IMR-90 (cell line): Measurements from ENCODE around the gene SOWAHD. TPM values are rescaled to one million over a fixed set of nuclear protein-coding genes. Genes with fewer than 3 reads are reported as not detected.
"Not testable (repeated sequence)": the region's sequence is repeated elsewhere in the genome, so short reads cannot be mapped to it uniquely, and the experiment has no call there.

Experiments used
- ATAC-seq: fragments of 200-7000 bp; cut with Tn5 transposase; 2 replicates; pipeline ENCODE4 v1.9.1; 2020; ENCODE audit warnings: low read depth, mild to moderate bottlenecking, moderate library complexity
- BruUV-seq: library from RNA; stranded (reverse); fragments of 400-500 nt; replicated peaks from 2 replicates; lab custom pipeline; 2021; lab: Mats Ljungman, UMichigan
- CTCF ChIA-PET: fragments of 300-600 bp; formaldehyde crosslinking; extraction: SDS; loops from one replicate; lab custom pipeline; 2021; ENCODE audit warnings: antibody characterized with exemption; lab: Yijun Ruan, JAX
- POLR2A ChIA-PET: fragments of 300-600 bp; sonication (Branson Sonifier 250); formaldehyde crosslinking; loops from one replicate; lab custom pipeline; 2022; ENCODE audit warnings: antibody characterized with exemption; ENCODE audit not compliant: unreplicated experiment; lab: Charles Lee
- DNase-seq: peaks from one replicate; pipeline ENCODE4 v3.0.0; 2013
- H2AFZ ChIP-seq: replicated peaks from 2 replicates; pipeline ENCODE3; 2013; ENCODE audit warnings: low read length, mild to moderate bottlenecking; ENCODE audit not compliant: poor library complexity
- H2AK5ac ChIP-seq: 2 replicates; pipeline ENCODE4 v1.6.1; 2013; ENCODE audit warnings: low read depth, low read length, inconsistent platforms
- H2AK9ac ChIP-seq: replicated peaks from 2 replicates; pipeline ENCODE3; 2013; ENCODE audit warnings: mild to moderate bottlenecking, low read depth, low read length, moderate library complexity; ENCODE audit not compliant: poor library complexity
- H2BK120ac ChIP-seq: 2 replicates; pipeline ENCODE4 v1.6.1; 2013; ENCODE audit warnings: low read depth, low read length, inconsistent platforms
- H2BK15ac ChIP-seq: 3 replicates; pipeline ENCODE4 v1.6.1; 2013; ENCODE audit warnings: low read depth, low read length, inconsistent platforms
- H2BK20ac ChIP-seq: 2 replicates; pipeline ENCODE4 v1.6.1; 2013; ENCODE audit warnings: low read depth, mild to moderate bottlenecking, inconsistent platforms, low read length, moderate library complexity
- H2BK5ac ChIP-seq: 2 replicates; pipeline ENCODE4 v1.6.1; 2013; ENCODE audit warnings: mild to moderate bottlenecking, low read depth, low read length, inconsistent platforms; ENCODE audit not compliant: poor library complexity, severe bottlenecking
- H3K14ac ChIP-seq: replicated peaks from 2 replicates; pipeline ENCODE4 v1.6.1; 2013; ENCODE audit warnings: low read depth, low read length, inconsistent platforms
- H3K18ac ChIP-seq: 2 replicates; pipeline ENCODE4 v1.6.1; 2013; ENCODE audit warnings: low read depth, low read length, control low read depth
- H3K23ac ChIP-seq: 2 replicates; pipeline ENCODE4 v1.6.1; 2013; ENCODE audit warnings: low read depth, low read length, inconsistent platforms
- H3K27ac ChIP-seq: 2 replicates; pipeline ENCODE4 v1.5.1; 2013; ENCODE audit warnings: mild to moderate bottlenecking, control low read depth, low read length; ENCODE audit not compliant: insufficient read depth
- H3K27me3 ChIP-seq: 2 replicates; pipeline ENCODE4 v1.6.1; 2013; ENCODE audit warnings: low read length; ENCODE audit not compliant: control insufficient read depth, insufficient read depth
- H3K36me3 ChIP-seq: 2 replicates; pipeline ENCODE4 v1.6.1; 2013; ENCODE audit warnings: low read length, mixed read lengths; ENCODE audit not compliant: control insufficient read depth, insufficient read depth
- H3K4ac ChIP-seq: 2 replicates; pipeline ENCODE4 v1.6.1; 2013; ENCODE audit warnings: low read depth, low read length, inconsistent platforms
- H3K4me1 ChIP-seq: 2 replicates; pipeline ENCODE4 v1.6.1; 2013; ENCODE audit warnings: low read length, mixed read lengths; ENCODE audit not compliant: control insufficient read depth, insufficient read depth
- H3K4me2 ChIP-seq: 2 replicates; pipeline ENCODE4 v1.6.1; 2013; ENCODE audit warnings: low read depth, mild to moderate bottlenecking, control low read depth, low read length, moderate library complexity
- H3K4me3 ChIP-seq: 2 replicates; pipeline ENCODE4 v1.5.1; 2013; ENCODE audit warnings: low read depth, mild to moderate bottlenecking, control low read depth, low read length, moderate library complexity; ENCODE audit not compliant: insufficient read depth
- H3K56ac ChIP-seq: 2 replicates; pipeline ENCODE4 v1.6.1; 2013; ENCODE audit warnings: low read length, inconsistent platforms; ENCODE audit not compliant: insufficient read depth; ENCODE audit errors: extremely low read depth
- H3K79me1 ChIP-seq, 2 experiments: 2 replicates each; pipeline ENCODE4 v1.6.1; 2013; ENCODE audit warnings: low read length in 2 of 2, inconsistent platforms in 1 of 2, low read depth in 1 of 2
- H3K9ac ChIP-seq: 2 replicates; pipeline ENCODE4 v1.6.1; 2013; ENCODE audit warnings: low read depth, low read length, control low read depth
- H3K9me1 ChIP-seq: 2 replicates; pipeline ENCODE4 v1.6.1; 2013; ENCODE audit warnings: low read length, inconsistent platforms; ENCODE audit not compliant: insufficient read depth
- H3K9me3 ChIP-seq: 2 replicates; pipeline ENCODE4 v1.6.1; 2013; ENCODE audit warnings: low read length; ENCODE audit not compliant: control insufficient read depth, insufficient read depth
- H4K20me1 ChIP-seq: 2 replicates; pipeline ENCODE4 v1.6.1; 2013; ENCODE audit warnings: low read length, inconsistent platforms; ENCODE audit not compliant: insufficient read depth
- H4K5ac ChIP-seq: 2 replicates; pipeline ENCODE4 v1.6.1; 2013; ENCODE audit warnings: mild to moderate bottlenecking, low read depth, low read length, control low read depth
- H4K8ac ChIP-seq, 2 experiments: 2 replicates each; pipeline ENCODE4 v1.6.1; 2013; ENCODE audit warnings: low read depth in 2 of 2, low read length in 2 of 2, control low read depth in 1 of 2, inconsistent platforms in 1 of 2
- H4K91ac ChIP-seq: 2 replicates; pipeline ENCODE4 v1.6.1; 2013; ENCODE audit warnings: low read depth, low read length, inconsistent platforms; ENCODE audit not compliant: insufficient read depth
- WGBS, 2 experiments: methylation state at CpG; one replicate each; pipeline versions ENCODE4 v1.1.5 to v1.1.7; 2013; ENCODE audit warnings: missing lambda C conversion rate in 2 of 2; ENCODE audit not compliant: insufficient read length in 1 of 2; ENCODE audit errors: extremely low coverage in 2 of 2; 5-methylcytosine and 5-hydroxymethylcytosine counted together
- dilution Hi-C: fragments of 300-500 bp; cut with HindIII; formaldehyde crosslinking; loops from one replicate; pipeline ENCODE4 v1.14.3; 2018; ENCODE audit warnings: low sequenced_read_pairs; ENCODE audit not compliant: unreplicated experiment
- in situ Hi-C: fragments of 300-500 bp; cut with MboI; formaldehyde crosslinking; loops from 3 replicates; pipeline ENCODE4 v1.14.3; 2019; ENCODE audit warnings: low sequenced_read_pairs, inconsistent platforms, mixed read lengths
- intact Hi-C: fragments of 100-400 bp; cut with micrococcal nuclease; formaldehyde crosslinking; loops from 2 replicates; pipeline ENCODE4 v1.10.0; 2022
- polyA plus RNA-seq, 3 experiments: library from polyadenylated mRNA; depleted of rRNA; stranded (reverse); fragments of >200 nt; gene quantifications; 2 replicates each; pipeline ENCODE4 v1.2.3, GENCODE V29; 2012; ENCODE audit warnings: low replicate concordance in 1 of 3
- total RNA-seq: library from RNA; depleted of rRNA; stranded (reverse); fragments of >200 nt; gene quantifications from 2 replicates; pipeline ENCODE4 v1.2.3, GENCODE V29; 2012

SOWAHD gene
- total and polyA plus RNA-seq, 2 of the 4 experiments (the other 2 are of a cell fraction) = 0.17 to 0.18 TPM

GRCh38 chrX:119768436-119768835 lies 10.0 kb downstream of the SOWAHD start:
- in situ Hi-C loops, H3K4me1 ChIP-seq: not testable (repeated sequence)
- peak; percentile 44 for DNase-seq

GRCh38 chrX:119769388-119769787 lies 11.0 kb downstream of the SOWAHD start:
- H3K56ac ChIP-seq, H2BK20ac ChIP-seq, H2AK5ac ChIP-seq, H4K91ac ChIP-seq, dilution Hi-C loops, H3K4me3 ChIP-seq, intact Hi-C loops, H3K27ac ChIP-seq, H4K5ac ChIP-seq, H3K4me1 ChIP-seq, H3K9me3 ChIP-seq, H2BK5ac ChIP-seq, BruUV-seq, H3K18ac ChIP-seq, DNase-seq, H3K79me1 ChIP-seq, H3K4me2 ChIP-seq, H3K23ac ChIP-seq, H2AK9ac ChIP-seq, H2AFZ ChIP-seq, H3K9me1 ChIP-seq, in situ Hi-C loops, H3K36me3 ChIP-seq, H3K27me3 ChIP-seq, POLR2A ChIA-PET, H3K4ac ChIP-seq, H2BK15ac ChIP-seq, H4K20me1 ChIP-seq, H4K8ac ChIP-seq, H3K14ac ChIP-seq, H2BK120ac ChIP-seq, ATAC-seq, H3K9ac ChIP-seq: not testable (repeated sequence)
- no CpG with 5 or more reads among the region's 3 CpGs for WGBS, 2 experiments
- CTCF ChIA-PET = interaction anchor here (0.6 kb wide), 1 partner anchor 207 kb away, joined by 3 read pairs; no protein-coding TSS in a partner anchor

More at GRCh38 chrX:119768436-119768835, 10.0 kb downstream of the SOWAHD start:
- H4K91ac ChIP-seq, H2AFZ ChIP-seq, H2BK120ac ChIP-seq, H3K9me1 ChIP-seq, CTCF ChIA-PET, ATAC-seq, H2BK20ac ChIP-seq, dilution Hi-C loops, H3K18ac ChIP-seq, H3K56ac ChIP-seq, intact Hi-C loops, H3K79me1 ChIP-seq, H4K8ac ChIP-seq, H3K23ac ChIP-seq, H2BK5ac ChIP-seq, H3K9me3 ChIP-seq, H3K4ac ChIP-seq, H3K27me3 ChIP-seq, H3K4me3 ChIP-seq, H2AK5ac ChIP-seq, H4K5ac ChIP-seq, POLR2A ChIA-PET, H3K36me3 ChIP-seq, H3K27ac ChIP-seq, H3K4me2 ChIP-seq, H4K20me1 ChIP-seq, H3K14ac ChIP-seq, H2BK15ac ChIP-seq, H2AK9ac ChIP-seq, H3K9ac ChIP-seq, BruUV-seq: not testable (repeated sequence)
- 70% methylated on average over 4 of the region's 11 CpGs; no CpG with 5 or more reads in 1 of the 2 experiments for WGBS, 2 experiments
